Measurements from ENCODE around the gene VPS8. TPM values are rescaled to one million over a fixed set of nuclear protein-coding genes. Genes with fewer than 3 reads are reported as not detected.

VPS8 gene
- total RNA-seq, 4 donors from 2014 or later, result 46.3 to 76.9 (median 59.3) TPM

GRCh38 chr3:185042312-185043050 lies 230.5 kb downstream of the VPS8 start:
- WGBS, 2 donors, result 68 to 71% methylated on average over 7 of the region's 7 CpGs
- H3K27ac ChIP-seq, result no peak overlapping the region
- DNase-seq (ENCODE audit: low spot score in 2 of 2), result no peak
- no peak for TF ChIP-seq POLR2A (IDR thresholded peaks at IDR 0.05)
- TF ChIP-seq EP300 (IDR thresholded peaks at IDR 0.05), result no peak
- no peak overlapping the region for H3K4me3 ChIP-seq
- peaks cover 0 to 4% (median 0%) of the 10 kb centered on the region in 3 donors for H3K36me3 ChIP-seq
- no peaks in the 10 kb centered on the region for H3K27me3 ChIP-seq
- H3K9me3 ChIP-seq, result peaks cover 0 to 1% (median under 1%) of the 10 kb centered on the region in 4 donors
- peaks cover 0 to 12% (median 2%) of the 10 kb centered on the region in 4 donors for H3K4me1 ChIP-seq

GRCh38 chr3:185046164-185046515 lies 234.2 kb downstream of the VPS8 start:
- Histone ChIP-seq H3K4me1 (peaks cover 0 to 12% (median 2%) of the 10 kb centered on the region in 4 donors), H3K4me3 (no peak overlapping the region), H3K27me3 (no peaks in the 10 kb centered on the region), H3K9me3 (no peaks in the 10 kb centered on the region), H3K27ac (peak overlapping the region in 2 of 4 donors; percentile 20 to 23), H3K36me3 (peaks cover 0 to 39% (median 4%) of the 10 kb centered on the region in 3 donors)
- WGBS, 2 donors, result 34 to 41% methylated on average over 1 of the region's 1 CpG
- no peak for DNase-seq (ENCODE audit: low spot score in 2 of 2)
- TF ChIP-seq POLR2A (IDR thresholded peaks at IDR 0.05) (no peak), EP300 (IDR thresholded peaks at IDR 0.05) (no peak), CTCF (IDR thresholded peaks at IDR 0.05) (no peak)

GRCh38 chr3:185046603-185047002 lies 234.6 kb downstream of the VPS8 start:
- WGBS, 2 donors, result 89 to 94% methylated on average over 4 of the region's 4 CpGs
- peak overlapping the region in 2 of 4 donors; percentile 20 to 23 for H3K27ac ChIP-seq
- H3K27me3 ChIP-seq, result no peaks in the 10 kb centered on the region
- TF ChIP-seq EP300 (IDR thresholded peaks at IDR 0.05), result no peak
- TF ChIP-seq POLR2A (IDR thresholded peaks at IDR 0.05), result no peak
- no peak for TF ChIP-seq CTCF (IDR thresholded peaks at IDR 0.05)
- H3K9me3 ChIP-seq, result no peaks in the 10 kb centered on the region
- no peak overlapping the region for H3K4me3 ChIP-seq
- H3K36me3 ChIP-seq, result peaks cover 0 to 44% (median 6%) of the 10 kb centered on the region in 3 donors
- no peak for DNase-seq (ENCODE audit: low spot score in 2 of 2)
- H3K4me1 ChIP-seq, result peaks cover 0 to 12% (median 2%) of the 10 kb centered on the region in 4 donors

GRCh38 chr3:185049710-185050109 lies 237.7 kb downstream of the VPS8 start:
- Histone ChIP-seq H3K27me3 (no peaks in the 10 kb centered on the region), H3K4me1 (peaks cover 0 to 12% (median 2%) of the 10 kb centered on the region in 4 donors), H3K27ac (no peak overlapping the region), H3K4me3 (no peak overlapping the region), H3K9me3 (peaks cover 0 to 3% (median 0%) of the 10 kb centered on the region in 4 donors), H3K36me3 (peaks cover 0 to 71% (median 6%) of the 10 kb centered on the region in 3 donors)
- WGBS, 2 donors, result 92 to 95% methylated on average over 4 of the region's 4 CpGs
- no peak for DNase-seq (ENCODE audit: low spot score in 2 of 2)
- TF ChIP-seq CTCF (IDR thresholded peaks at IDR 0.05) (no peak), EP300 (IDR thresholded peaks at IDR 0.05) (no peak), POLR2A (IDR thresholded peaks at IDR 0.05) (no peak)

GRCh38 chr3:185051801-185052200 lies 239.8 kb downstream of the VPS8 start:
- 93 to 94% methylated on average over 8 of the region's 8 CpGs for WGBS, 2 donors
- H3K27me3 ChIP-seq, result no peaks in the 10 kb centered on the region
- H3K4me1 ChIP-seq, result no peaks in the 10 kb centered on the region
- TF ChIP-seq EP300 (IDR thresholded peaks at IDR 0.05) (no peak), CTCF (IDR thresholded peaks at IDR 0.05) (no peak), POLR2A (IDR thresholded peaks at IDR 0.05) (no peak)
- H3K36me3 ChIP-seq, result peaks cover 0 to 89% (median 6%) of the 10 kb centered on the region in 3 donors
- H3K27ac ChIP-seq, result no peak overlapping the region
- DNase-seq (ENCODE audit: low spot score in 2 of 2), result no peak
- H3K9me3 ChIP-seq, result peaks cover 0 to 15% (median 0%) of the 10 kb centered on the region in 4 donors
- no peak overlapping the region for H3K4me3 ChIP-seq
